Spleen (tissue), 7 donors: Measurements from ENCODE around the gene EXOC4.

ENCODE experiments used
- CTCF ChIP-seq, 11 experiments: fragments of 200-600 bp in 7 of 11; fragments of 450-650 bp in 4 of 11; sonication (generic) in 4 of 11; IDR thresholded peaks in 8 of 11; conservative IDR thresholded peaks in 3 of 11; 1 replicate in 7 of 11; 2 replicates in 4 of 11; pipeline versions ENCODE4 v1.4.0 to v1.8.0; 2016 to 2021; ENCODE audit warnings: antibody characterized with exemption in 11 of 11, inconsistent platforms in 4 of 11, mild to moderate bottlenecking in 1 of 11
- POLR2A ChIP-seq, 3 donors: fragments of 450-650 bp; IDR thresholded peaks; one replicate each; pipeline ENCODE4 v1.5.1; 2017; ENCODE audit warnings: antibody characterized with exemption in 3 of 3, mild to moderate bottlenecking in 1 of 3
- POLR2AphosphoS5 ChIP-seq, 3 donors: sonication (generic); formaldehyde crosslinking; IDR thresholded peaks; one replicate each; pipeline ENCODE4 v1.5.1; 2017; ENCODE audit warnings: antibody characterized with exemption in 3 of 3
- donor health status: DM: no; HTN: no; CAD: no; lungs with moderate emphysema.
- donor health status: DM: no; HTN: no; CAD: no.
- donor health status: DM: no; HTN: no; CAD: no.

GRCh38 chr7:133873631-133874030 is 620.8 kb downstream of the EXOC4 start:
- TF ChIP-seq POLR2A (IDR thresholded peaks at IDR 0.05) (no peak), CTCF (IDR thresholded peaks at IDR 0.05 in 8 of 11, conservative IDR thresholded peaks at IDR 0.05 in 3 of 11) (no peak), POLR2AphosphoS5 (IDR thresholded peaks at IDR 0.05) (no peak)
